ENCODE data around the gene ZC3H12D.

The ZC3H12D gene

GRCh38 chr6:149493761-149494320, 9.0 kb upstream of the ZC3H12D start:
- TF ChIP-seq CTCF (IDR thresholded peaks at IDR 0.05; ENCODE audit: borderline replicate concordance, control extremely low read depth, extremely low read depth, insufficient read depth, missing control alignments) = no peak
- in situ Hi-C loops (cut with MboI; ENCODE audit: low sequenced_read_pairs, unreplicated experiment) = no loop called here
- DNase-seq (ENCODE audit: low spot score) = no peak

- in situ Hi-C loops (cut with MboI; ENCODE audit: low sequenced_read_pairs, unreplicated experiment) = no loop called here
- no peak for DNase-seq (ENCODE audit: low spot score)
- TF ChIP-seq CTCF (IDR thresholded peaks at IDR 0.05; ENCODE audit: borderline replicate concordance, control extremely low read depth, extremely low read depth, insufficient read depth, missing control alignments) = no peak
These were observed 8.1 kb upstream of the ZC3H12D start for GRCh38 chr6:149492798-149493343.

GRCh38 chr6:149489967-149490366, 5.2 kb upstream of the ZC3H12D start:
- no peak for TF ChIP-seq CTCF (IDR thresholded peaks at IDR 0.05; ENCODE audit: borderline replicate concordance, control extremely low read depth, extremely low read depth, insufficient read depth, missing control alignments)

GRCh38 chr6:149488815-149489214, 4.0 kb upstream of the ZC3H12D start:
- TF ChIP-seq CTCF (IDR thresholded peaks at IDR 0.05; ENCODE audit: borderline replicate concordance, control extremely low read depth, extremely low read depth, insufficient read depth, missing control alignments) = no peak
- in situ Hi-C loops (cut with MboI; ENCODE audit: low sequenced_read_pairs, unreplicated experiment) = no loop called here
- no peak for DNase-seq (ENCODE audit: low spot score)

More at GRCh38 chr6:149489967-149490366, 5.2 kb upstream of the ZC3H12D start:
- DNase-seq (ENCODE audit: low spot score) = no peak
- in situ Hi-C loops (cut with MboI; ENCODE audit: low sequenced_read_pairs, unreplicated experiment) = no loop called here

GRCh38 chr6:149487316-149487715, 2.5 kb upstream of the ZC3H12D start:
- no peak for TF ChIP-seq CTCF (IDR thresholded peaks at IDR 0.05; ENCODE audit: borderline replicate concordance, control extremely low read depth, extremely low read depth, insufficient read depth, missing control alignments)
- no peak for DNase-seq (ENCODE audit: low spot score)
- in situ Hi-C loops (cut with MboI; ENCODE audit: low sequenced_read_pairs, unreplicated experiment) = no loop called here

GRCh38 chr6:149483849-149484655, 762 bp downstream of the ZC3H12D start:
- TF ChIP-seq CTCF (IDR thresholded peaks at IDR 0.05; ENCODE audit: borderline replicate concordance, control extremely low read depth, extremely low read depth, insufficient read depth, missing control alignments) = no peak
- no peak for DNase-seq (ENCODE audit: low spot score)
- in situ Hi-C loops (cut with MboI; ENCODE audit: low sequenced_read_pairs, unreplicated experiment) = no loop called here

Data from GM13976 (cell line).